Caco-2 (cell line): ENCODE data around the gene ZNF644. TPM values are rescaled to one million over a fixed set of nuclear protein-coding genes. Genes with fewer than 3 reads are reported as not detected.

Source experiments
- BruUV-seq: library from RNA; stranded (reverse); fragments of 400-500 nt; replicated peaks from 2 replicates; lab custom pipeline; 2021; lab: Mats Ljungman, UMichigan
- CTCF ChIA-PET: fragments of 300-600 bp; sonication (Branson Sonifier 250); formaldehyde crosslinking; loops from one replicate; lab custom pipeline; 2022; ENCODE audit warnings: antibody characterized with exemption; lab: Charles Lee
- POLR2A ChIA-PET: fragments of 300-600 bp; sonication (Branson Sonifier 250); formaldehyde crosslinking; loops from one replicate; lab custom pipeline; 2022; ENCODE audit warnings: antibody characterized with exemption; lab: Charles Lee
- DNase-seq, 2 experiments: peaks; one replicate each; pipeline versions ENCODE4 v3.0.0 to v3.0.0-alpha.2; 2020 to 2022
- H3K27me3 ChIP-seq: replicated peaks from 2 replicates; pipeline ENCODE4 v1.6.0; 2011; ENCODE audit warnings: low read length; ENCODE audit not compliant: control insufficient read depth, insufficient read depth
- H3K36me3 ChIP-seq: 2 replicates; pipeline ENCODE4 v1.5.1; 2011; ENCODE audit warnings: low read length; ENCODE audit not compliant: control insufficient read depth, insufficient read depth
- H3K4me1 ChIP-seq: fragments of 250-450 bp; sonication (Bioruptor Pico); 2 replicates; pipeline ENCODE4 v1.5.1; 2020; ENCODE audit warnings: mild to moderate bottlenecking
- H3K4me3 ChIP-seq: 2 replicates; pipeline ENCODE4 v1.5.1; 2011; ENCODE audit warnings: low read depth, mild to moderate bottlenecking, control low read depth, low read length
- H3K9me3 ChIP-seq: fragments of 250-450 bp; sonication (Bioruptor Pico); 2 replicates; pipeline ENCODE4 v1.5.1; 2020; ENCODE audit warnings: mild to moderate bottlenecking, moderate library complexity
- H3K27ac Mint-ChIP-seq: one replicate; pipeline ENCODE4 v1.8.0; 2022; ENCODE audit warnings: mixed read lengths; ENCODE audit not compliant: unreplicated experiment
- H3K27me3 Mint-ChIP-seq: one replicate; pipeline ENCODE4 v1.8.0; 2022; ENCODE audit warnings: mixed read lengths; ENCODE audit not compliant: insufficient read depth, unreplicated experiment
- H3K36me3 Mint-ChIP-seq: one replicate; pipeline ENCODE4 v1.8.0; 2022; ENCODE audit warnings: mild to moderate bottlenecking, mixed read lengths; ENCODE audit not compliant: insufficient read depth, unreplicated experiment
- H3K4me1 Mint-ChIP-seq: one replicate; pipeline ENCODE4 v1.8.0; 2022; ENCODE audit warnings: low read depth, mixed read lengths; ENCODE audit not compliant: unreplicated experiment
- H3K4me3 Mint-ChIP-seq: one replicate; pipeline ENCODE4 v1.8.0; 2022; ENCODE audit warnings: mild to moderate bottlenecking, moderate library complexity, mixed read lengths; ENCODE audit not compliant: unreplicated experiment
- H3K9me3 Mint-ChIP-seq: one replicate; pipeline ENCODE4 v1.8.0; 2022; ENCODE audit warnings: mixed read lengths; ENCODE audit not compliant: unreplicated experiment
- CTCF ChIP-seq, 2 experiments: fragments of 200-600 bp in 1 of 2; IDR thresholded peaks; 1 replicate in 1 of 2; 2 replicates in 1 of 2; pipeline versions ENCODE4 v1.5.1 to v1.8.0; 2011 to 2022; ENCODE audit warnings: antibody characterized with exemption in 1 of 2, control low read depth in 1 of 2, inconsistent platforms in 1 of 2, low read depth in 1 of 2, low read length in 1 of 2, mild to moderate bottlenecking in 1 of 2, moderate library complexity in 1 of 2; ENCODE audit not compliant: insufficient read depth in 1 of 2, severe bottlenecking in 1 of 2, unreplicated experiment in 1 of 2
- intact Hi-C: fragments of 100-400 bp; cut with micrococcal nuclease; formaldehyde crosslinking; loops from one replicate; pipeline ENCODE4 v1.10.0; 2022; ENCODE audit not compliant: unreplicated experiment
- total RNA-seq: library from RNA; stranded (reverse); gene quantifications from 2 replicates; pipeline ENCODE4 v1.2.3, GENCODE V29; 2022

ZNF644 gene
- total RNA-seq, 1 experiment from 2014 or later: 32.5 TPM

GRCh38 chr1:91031081-91031480 is 9.2 kb upstream of the ZNF644 start:
- no peak for TF ChIP-seq CTCF (IDR thresholded peaks at IDR 0.05; ENCODE audit: insufficient read depth in 1 of 2, low read depth in 1 of 2, low read length in 1 of 2, severe bottlenecking in 1 of 2, unreplicated experiment in 1 of 2)
- no peak overlapping the region for H3K27ac Mint-ChIP-seq
- no peaks in the 10 kb centered on the region for H3K27me3 Mint-ChIP-seq
- intact Hi-C loops: no loop called here
- H3K36me3 ChIP-seq: no peaks in the 10 kb centered on the region
- ChIA-PET CTCF (no interaction called here), POLR2A (no interaction called here)
- H3K27me3 ChIP-seq: no peaks in the 10 kb centered on the region
- no peak for DNase-seq
- H3K4me1 ChIP-seq: no peaks in the 10 kb centered on the region
- no peaks in the 10 kb centered on the region for H3K9me3 Mint-ChIP-seq
- H3K4me3 ChIP-seq: no peak overlapping the region
- no TSS peak for BruUV-seq
- no peaks in the 10 kb centered on the region for H3K4me1 Mint-ChIP-seq
- no peak overlapping the region for H3K4me3 Mint-ChIP-seq
- H3K9me3 ChIP-seq: no peaks in the 10 kb centered on the region
- no peaks in the 10 kb centered on the region for H3K36me3 Mint-ChIP-seq

GRCh38 chr1:91026777-91027176 is 4.9 kb upstream of the ZNF644 start:
- H3K36me3 ChIP-seq: no peaks in the 10 kb centered on the region
- no peak for DNase-seq
- ChIA-PET CTCF (interaction anchor here (0.9 kb wide), 1 partner anchor 10 kb away, joined by 3 read pairs; no protein-coding TSS in a partner anchor), POLR2A (no interaction called here)
- H3K27me3 ChIP-seq: no peaks in the 10 kb centered on the region
- no peak overlapping the region for H3K27ac Mint-ChIP-seq
- no peaks in the 10 kb centered on the region for H3K27me3 Mint-ChIP-seq
- intact Hi-C loops: no loop called here
- TF ChIP-seq CTCF (IDR thresholded peaks at IDR 0.05; ENCODE audit: insufficient read depth in 1 of 2, low read depth in 1 of 2, low read length in 1 of 2, severe bottlenecking in 1 of 2, unreplicated experiment in 1 of 2): peak in 1 of 2 experiments; percentile 8
- H3K4me3 ChIP-seq: no peak overlapping the region
- no peaks in the 10 kb centered on the region for H3K9me3 Mint-ChIP-seq
- H3K4me3 Mint-ChIP-seq: no peak overlapping the region
- BruUV-seq: no TSS peak
- H3K4me1 Mint-ChIP-seq: no peaks in the 10 kb centered on the region
- no peaks in the 10 kb centered on the region; the same call in 1 of the 2 replicates for H3K9me3 ChIP-seq
- H3K4me1 ChIP-seq: peaks cover 7% of the 10 kb centered on the region; the same call in 1 of the 2 replicates
- H3K36me3 Mint-ChIP-seq: no peaks in the 10 kb centered on the region

GRCh38 chr1:91026320-91026719 is 4.5 kb upstream of the ZNF644 start:
- no peaks in the 10 kb centered on the region for H3K27me3 Mint-ChIP-seq
- no peaks in the 10 kb centered on the region for H3K4me1 Mint-ChIP-seq
- no TSS peak for BruUV-seq
- Histone ChIP-seq H3K36me3 (no peaks in the 10 kb centered on the region), H3K4me1 (peaks cover 7% of the 10 kb centered on the region; the same call in 1 of the 2 replicates), H3K4me3 (no peak overlapping the region), H3K9me3 (no peaks in the 10 kb centered on the region; the same call in 1 of the 2 replicates), H3K27me3 (no peaks in the 10 kb centered on the region)
- H3K9me3 Mint-ChIP-seq: no peaks in the 10 kb centered on the region
- ChIA-PET POLR2A (no interaction called here), CTCF (interaction anchor here (0.9 kb wide), 1 partner anchor 11 kb away, joined by 3 read pairs; no protein-coding TSS in a partner anchor)
- no peak for TF ChIP-seq CTCF (IDR thresholded peaks at IDR 0.05; ENCODE audit: insufficient read depth in 1 of 2, low read depth in 1 of 2, low read length in 1 of 2, severe bottlenecking in 1 of 2, unreplicated experiment in 1 of 2)
- no peak overlapping the region for H3K4me3 Mint-ChIP-seq
- no peak for DNase-seq
- intact Hi-C loops: no loop called here
- H3K27ac Mint-ChIP-seq: no peak overlapping the region
- H3K36me3 Mint-ChIP-seq: no peaks in the 10 kb centered on the region
